K562 (cell line): ENCODE data around the gene COASY. TPM values are rescaled to one million over a fixed set of nuclear protein-coding genes. Genes with fewer than 3 reads are reported as not detected.

Experiments
- BHLHE40 ChIP-seq: IDR thresholded peaks from 2 replicates; pipeline ENCODE4 v1.6.1; 2011; ENCODE audit warnings: low read length, improper control_type of control experiment
- CCNT2 ChIP-seq: IDR thresholded peaks from 2 replicates; pipeline ENCODE4 v1.6.1; 2011; ENCODE audit warnings: borderline replicate concordance, low read depth, mild to moderate bottlenecking, moderate library complexity, mixed read lengths, low read length; ENCODE audit not compliant: insufficient read length; ENCODE audit errors: extremely low read depth
- DACH1 ChIP-seq: fragments of 450-650 bp; IDR thresholded peaks from 2 replicates; pipeline ENCODE4 v1.6.1; 2018; ENCODE audit not compliant: partially characterized antibody
- ELF1 ChIP-seq: fragments of 200-800 bp; sonication (Bioruptor generic); IDR thresholded peaks from 2 replicates; pipeline ENCODE4 v1.6.1; 2016; ENCODE audit warnings: missing genetic modification characterization, missing compliant biosample characterization
- EP300 ChIP-seq: IDR thresholded peaks from 2 replicates; pipeline ENCODE4 v1.6.1; 2012; ENCODE audit warnings: low read length, improper control_type of control experiment
- FOXK2 ChIP-seq, 2 experiments: fragments of 450-650 bp; IDR thresholded peaks in 1 of 2; conservative IDR thresholded peaks in 1 of 2; 2 replicates each; pipeline ENCODE4 v1.6.1; 2016; ENCODE audit warnings: low read depth in 2 of 2, mild to moderate bottlenecking in 1 of 2
- FOXP1 ChIP-seq: sonication (generic); formaldehyde crosslinking; IDR thresholded peaks from 2 replicates; pipeline ENCODE4 v1.8.0; 2022; ENCODE audit warnings: mild to moderate bottlenecking, missing genetic modification reagents
- GTF2E2 ChIP-seq: fragments of 200-800 bp; sonication (Bioruptor generic); IDR thresholded peaks from 2 replicates; pipeline ENCODE4 v1.6.1; 2016; ENCODE audit warnings: missing genetic modification characterization, missing compliant biosample characterization
- HMGN3 ChIP-seq: IDR thresholded peaks from 2 replicates; pipeline ENCODE4 v1.6.1; 2011; ENCODE audit warnings: borderline replicate concordance, low read depth, mild to moderate bottlenecking, mixed read lengths, low read length; ENCODE audit not compliant: insufficient read length; ENCODE audit errors: extremely low read depth
- JUND ChIP-seq, 2 experiments: IDR thresholded peaks; 2 replicates in 1 of 2; 3 replicates in 1 of 2; pipeline ENCODE4 v1.6.1; 2011; ENCODE audit warnings: borderline replicate concordance in 2 of 2, low read depth in 2 of 2, low read length in 2 of 2, improper control_type of control experiment in 1 of 2, missing biosample characterization in 1 of 2, missing genetic modification characterization in 1 of 2, missing genetic modification reagents in 1 of 2
- NFYB ChIP-seq: IDR thresholded peaks from 2 replicates; pipeline ENCODE4 v1.6.1; 2011; ENCODE audit warnings: mild to moderate bottlenecking, moderate library complexity; ENCODE audit not compliant: insufficient read length; ENCODE audit errors: extremely low read depth
- POLR2A ChIP-seq: fragments of 450-650 bp; conservative IDR thresholded peaks from 2 replicates; pipeline ENCODE4 v1.6.1; 2016
- POLR2AphosphoS5 ChIP-seq: IDR thresholded peaks from 2 replicates; pipeline ENCODE4 v1.6.1; 2011; ENCODE audit warnings: mild to moderate bottlenecking, low read depth, low read length, moderate library complexity; ENCODE audit not compliant: control insufficient read depth, insufficient read depth
- POLR2B ChIP-seq: fragments of 450-650 bp; IDR thresholded peaks from 2 replicates; pipeline ENCODE4 v1.6.1; 2018; ENCODE audit warnings: low read depth; ENCODE audit not compliant: partially characterized antibody
- RBFOX2 ChIP-seq: fragments of 200-400 bp; formaldehyde crosslinking; IDR thresholded peaks from 2 replicates; pipeline ENCODE4 v1.6.1; 2017; ENCODE audit warnings: low read depth, mild to moderate bottlenecking, low read length, moderate library complexity
- TOE1 ChIP-seq, 2 experiments: fragments of 450-650 bp in 1 of 2; sonication (generic) in 1 of 2; formaldehyde crosslinking in 1 of 2; IDR thresholded peaks; 2 replicates each; pipeline versions ENCODE4 v1.7.1 to v1.8.0; 2016 to 2022; ENCODE audit warnings: borderline replicate concordance in 2 of 2, mild to moderate bottlenecking in 2 of 2, antibody characterized with exemption in 1 of 2, inconsistent platforms in 1 of 2, low read depth in 1 of 2, missing genetic modification reagents in 1 of 2, moderate library complexity in 1 of 2
- ZEB2 ChIP-seq: fragments of 450-650 bp; IDR thresholded peaks from 2 replicates; pipeline ENCODE4 v1.6.1; 2016
- ZNF644 ChIP-seq: fragments of 200-800 bp; sonication (Bioruptor generic); IDR thresholded peaks from 2 replicates; pipeline ENCODE4 v1.6.1; 2016; ENCODE audit warnings: low read depth, missing genetic modification characterization, missing compliant biosample characterization
- polyA plus RNA-seq, 8 experiments: library from polyadenylated mRNA; depleted of rRNA in 4 of 8; stranded (reverse) in 5 of 8; unstranded in 3 of 8; fragments of >200 nt; fragmentation: Nextera tagmentation in 2 of 8; fragmentation: Illumina TruSeq in 1 of 8; extraction: Ambion mirVana in 2 of 8; extraction: Trizol in 1 of 8; gene quantifications; 2 replicates each; pipeline versions ENCODE4 v1.2.1 to v1.2.3, GENCODE V29; 2011 to 2014; ENCODE audit warnings: inconsistent platforms in 1 of 8, missing spikeins in 1 of 8
- total RNA-seq, 7 experiments: library from RNA; depleted of rRNA in 6 of 7; stranded (reverse); fragments of >200 nt in 6 of 7; fragmentation: Illumina TruSeq in 2 of 7; extraction: Trizol in 2 of 7; gene quantifications; 2 replicates each; pipeline versions ENCODE4 v1.2.1 to v1.2.3, GENCODE V29; 2011 to 2021; ENCODE audit warnings: low replicate concordance in 1 of 7
- TF ChIP-seq, protein P1 (sequence below): sonication (generic); formaldehyde crosslinking; IDR thresholded peaks from 2 replicates; pipeline ENCODE4 v1.9.0; 2022; ENCODE audit warnings: mild to moderate bottlenecking, missing genetic modification reagents
- TF ChIP-seq, protein P2 (sequence below), 2 experiments: fragments of 450-650 bp; formaldehyde crosslinking in 1 of 2; IDR thresholded peaks; 2 replicates each; pipeline versions ENCODE4 v1.4.0 to v1.6.1; 2014 to 2020; ENCODE audit warnings: mild to moderate bottlenecking in 2 of 2, borderline replicate concordance in 1 of 2, low read depth in 1 of 2

The COASY gene
- total and polyA plus RNA-seq, 9 of the 15 experiments (the other 6 are each of a cell fraction or from before 2014, with no cell fraction given): 25.4 to 175 (median 62.3) TPM

DNA sequence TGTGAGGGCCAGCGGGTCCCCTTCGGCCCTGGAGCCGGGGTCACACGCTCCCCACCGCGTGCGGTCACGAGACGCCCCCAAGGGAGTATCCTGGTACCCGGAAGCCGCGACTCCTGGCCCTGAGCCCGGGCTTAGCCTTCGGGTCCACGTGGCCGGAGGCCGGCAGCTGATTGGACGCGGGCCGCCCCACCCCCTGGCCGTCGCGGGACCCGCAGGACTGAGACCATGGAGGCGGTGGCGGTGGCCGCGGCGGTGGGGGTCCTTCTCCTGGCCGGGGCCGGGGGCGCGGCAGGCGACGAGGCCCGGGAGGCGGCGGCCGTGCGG, 25.9 kb upstream of the COASY start, which contains the start of gene NAGLU (continued):
- peak; percentile 98 for TF ChIP-seq BHLHE40
- peak; percentile 93 for TF ChIP-seq TOE1 (IDR thresholded peaks at IDR 0.05; ENCODE audit: borderline replicate concordance)
- TF ChIP-seq TOE1 (CRISPR knock-in tag; IDR thresholded peaks at IDR 0.05; ENCODE audit: borderline replicate concordance, low read depth): no peak
- peak; percentile 85 for TF ChIP-seq HMGN3
- no peak for TF ChIP-seq POLR2B
- TF ChIP-seq ZEB2: no peak
- TF ChIP-seq FOXK2 (conservative IDR thresholded peaks at IDR 0.05 in 1 of 2, IDR thresholded peaks at IDR 0.05 in 1 of 2; ENCODE audit: low read depth in 2 of 2): peak in 1 of 2 experiments; percentile 41; a peak in 2 of 4 replicates
- TF ChIP-seq EP300: peak; percentile 42; the same call in 1 of the 2 replicates
- peak; percentile 79; the same call in 1 of the 2 replicates for TF ChIP-seq GTF2E2 (tag)
- peak; percentile 98 for TF ChIP-seq ELF1 (tag)
- no peak for TF ChIP-seq ZNF644 (tag)
- no peak for TF ChIP-seq DACH1
- TF ChIP-seq, protein P1, sequence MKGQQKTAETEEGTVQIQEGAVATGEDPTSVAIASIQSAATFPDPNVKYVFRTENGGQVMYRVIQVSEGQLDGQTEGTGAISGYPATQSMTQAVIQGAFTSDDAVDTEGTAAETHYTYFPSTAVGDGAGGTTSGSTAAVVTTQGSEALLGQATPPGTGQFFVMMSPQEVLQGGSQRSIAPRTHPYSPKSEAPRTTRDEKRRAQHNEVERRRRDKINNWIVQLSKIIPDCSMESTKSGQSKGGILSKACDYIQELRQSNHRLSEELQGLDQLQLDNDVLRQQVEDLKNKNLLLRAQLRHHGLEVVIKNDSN (CRISPR knock-in tag): peak; percentile 95
- TF ChIP-seq RBFOX2: peak; percentile 92
- TF ChIP-seq, protein P2, sequence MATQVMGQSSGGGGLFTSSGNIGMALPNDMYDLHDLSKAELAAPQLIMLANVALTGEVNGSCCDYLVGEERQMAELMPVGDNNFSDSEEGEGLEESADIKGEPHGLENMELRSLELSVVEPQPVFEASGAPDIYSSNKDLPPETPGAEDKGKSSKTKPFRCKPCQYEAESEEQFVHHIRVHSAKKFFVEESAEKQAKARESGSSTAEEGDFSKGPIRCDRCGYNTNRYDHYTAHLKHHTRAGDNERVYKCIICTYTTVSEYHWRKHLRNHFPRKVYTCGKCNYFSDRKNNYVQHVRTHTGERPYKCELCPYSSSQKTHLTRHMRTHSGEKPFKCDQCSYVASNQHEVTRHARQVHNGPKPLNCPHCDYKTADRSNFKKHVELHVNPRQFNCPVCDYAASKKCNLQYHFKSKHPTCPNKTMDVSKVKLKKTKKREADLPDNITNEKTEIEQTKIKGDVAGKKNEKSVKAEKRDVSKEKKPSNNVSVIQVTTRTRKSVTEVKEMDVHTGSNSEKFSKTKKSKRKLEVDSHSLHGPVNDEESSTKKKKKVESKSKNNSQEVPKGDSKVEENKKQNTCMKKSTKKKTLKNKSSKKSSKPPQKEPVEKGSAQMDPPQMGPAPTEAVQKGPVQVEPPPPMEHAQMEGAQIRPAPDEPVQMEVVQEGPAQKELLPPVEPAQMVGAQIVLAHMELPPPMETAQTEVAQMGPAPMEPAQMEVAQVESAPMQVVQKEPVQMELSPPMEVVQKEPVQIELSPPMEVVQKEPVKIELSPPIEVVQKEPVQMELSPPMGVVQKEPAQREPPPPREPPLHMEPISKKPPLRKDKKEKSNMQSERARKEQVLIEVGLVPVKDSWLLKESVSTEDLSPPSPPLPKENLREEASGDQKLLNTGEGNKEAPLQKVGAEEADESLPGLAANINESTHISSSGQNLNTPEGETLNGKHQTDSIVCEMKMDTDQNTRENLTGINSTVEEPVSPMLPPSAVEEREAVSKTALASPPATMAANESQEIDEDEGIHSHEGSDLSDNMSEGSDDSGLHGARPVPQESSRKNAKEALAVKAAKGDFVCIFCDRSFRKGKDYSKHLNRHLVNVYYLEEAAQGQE (IDR thresholded peaks at IDR 0.05; ENCODE audit: borderline replicate concordance): peak; percentile 70
- TF ChIP-seq, protein P2 (CRISPR knock-in tag; IDR thresholded peaks at IDR 0.05; ENCODE audit: low read depth): no peak
- TF ChIP-seq POLR2AphosphoS5: peak; percentile 35; the same call in 1 of the 2 replicates
- TF ChIP-seq NFYB: peak; percentile 71
- peak; percentile 78 for TF ChIP-seq POLR2A
- TF ChIP-seq JUND (IDR thresholded peaks at IDR 0.05; ENCODE audit: borderline replicate concordance, low read depth, low read length): peak; percentile 16; the same call in 1 of the 2 replicates
- no peak for TF ChIP-seq JUND (tag; IDR thresholded peaks at IDR 0.05; ENCODE audit: borderline replicate concordance, low read depth, low read length)
- no peak for TF ChIP-seq FOXP1
- TF ChIP-seq CCNT2: peak; percentile 67
